HCT116 (cell line): ENCODE results near the gene NLRC5. TPM values are rescaled to one million over a fixed set of nuclear protein-coding genes. Genes with fewer than 3 reads are reported as not detected.

Source experiments
- ATAC-seq: fragments of 200-7000 bp; cut with Tn5 transposase; 2 replicates; pipeline ENCODE4 v1.9.1; 2020; ENCODE audit warnings: mild to moderate bottlenecking, moderate library complexity
- BruUV-seq: library from RNA; stranded (reverse); fragments of 400-500 nt; replicated peaks from 2 replicates; lab custom pipeline; 2021; lab: Mats Ljungman, UMichigan
- CTCF ChIA-PET: fragments of 300-600 bp; sonication (Branson Sonifier 250); formaldehyde crosslinking; loops from one replicate; lab custom pipeline; 2021; ENCODE audit warnings: antibody characterized with exemption; lab: Charles Lee
- POLR2A ChIA-PET: fragments of 300-600, 350-600 bp; sonication (Branson Sonifier 250); formaldehyde crosslinking; loops from one replicate; lab custom pipeline; 2021; ENCODE audit warnings: antibody characterized with exemption; lab: Charles Lee
- RAD21 ChIA-PET, 2 experiments: fragments of 300-600 bp; sonication (Branson Sonifier 250); formaldehyde crosslinking; loops; one replicate each; lab custom pipeline; 2023; ENCODE audit warnings: low total read pairs in 2 of 2; ENCODE audit not compliant: uncharacterized antibody in 2 of 2, unreplicated experiment in 2 of 2, low non-redundant PET in 1 of 2; lab: Charles Lee
- DNase-seq: peaks from one replicate; pipeline ENCODE4 v3.0.0-alpha.2; 2010; ENCODE audit warnings: low read depth, low spot score
- H2AFZ ChIP-seq: fragments of 200-600 bp; shearing (Covaris generic), sonication (generic); 2 replicates; pipeline ENCODE4 v1.6.1; 2017; ENCODE audit warnings: low read depth, mixed run types, mixed read lengths, antibody characterized with exemption, low read length; ENCODE audit not compliant: poor library complexity, severe bottlenecking
- H3K27ac ChIP-seq: 2 replicates; pipeline ENCODE4 v1.5.1; 2012; ENCODE audit warnings: low read depth, low read length
- H3K27me3 ChIP-seq: fragments of 200-600 bp; sonication (generic); 2 replicates; pipeline ENCODE4 v1.6.1; 2016; ENCODE audit warnings: mixed run types, low read length, mixed read lengths; ENCODE audit not compliant: insufficient read depth
- H3K36me3 ChIP-seq, 2 experiments: fragments of 200-500 bp in 1 of 2; fragments of 200-600 bp in 1 of 2; sonication (Bioruptor generic) in 1 of 2; sonication (generic) in 1 of 2; 2 replicates each; pipeline versions ENCODE4 v1.5.1 to v1.6.1; 2014 to 2016; ENCODE audit warnings: low read length in 2 of 2, inconsistent platforms in 1 of 2, mixed read lengths in 1 of 2, mixed run types in 1 of 2; ENCODE audit not compliant: insufficient read depth in 2 of 2, control insufficient read depth in 1 of 2
- H3K4me1 ChIP-seq, 2 experiments: fragments of 200-600 bp in 1 of 2; sonication (generic) in 1 of 2; 2 replicates each; pipeline versions ENCODE4 v1.5.1 to v1.6.1; 2012 to 2017; ENCODE audit warnings: low read length in 2 of 2, inconsistent platforms in 1 of 2, mild to moderate bottlenecking in 1 of 2, mixed read lengths in 1 of 2, mixed run types in 1 of 2, moderate library complexity in 1 of 2; ENCODE audit not compliant: insufficient read depth in 2 of 2, control insufficient read depth in 1 of 2
- H3K4me2 ChIP-seq: fragments of 200-600 bp; sonication (generic); 2 replicates; pipeline ENCODE4 v1.6.1; 2017; ENCODE audit warnings: mixed run types, low read length, mixed read lengths
- H3K4me3 ChIP-seq, 2 experiments: fragments of 200-600 bp in 1 of 2; sonication (generic) in 1 of 2; replicated peaks in 1 of 2; 2 replicates each; pipeline ENCODE4 v1.5.1; 2011 to 2016; ENCODE audit warnings: low read length in 2 of 2, control low read depth in 1 of 2, low read depth in 1 of 2, mild to moderate bottlenecking in 1 of 2, mixed read lengths in 1 of 2, mixed run types in 1 of 2
- H3K79me2 ChIP-seq: fragments of 200-600 bp; sonication (generic); 2 replicates; pipeline ENCODE4 v1.6.1; 2017; ENCODE audit warnings: mild to moderate bottlenecking, mixed run types, low read length, moderate library complexity, mixed read lengths; ENCODE audit not compliant: insufficient read depth
- H3K9ac ChIP-seq: fragments of 200-600 bp; sonication (generic); 2 replicates; pipeline ENCODE4 v1.6.1; 2016; ENCODE audit warnings: low read length, mixed read lengths
- H3K9me2 ChIP-seq: fragments of 200-600 bp; sonication (generic), shearing (Covaris generic); 2 replicates; pipeline ENCODE4 v1.6.1; 2017; ENCODE audit warnings: mixed run types, mild to moderate bottlenecking, moderate library complexity; ENCODE audit not compliant: insufficient read depth
- H3K9me3 ChIP-seq, 2 experiments: fragments of 200-500 bp in 1 of 2; fragments of 200-600 bp in 1 of 2; sonication (Bioruptor generic) in 1 of 2; sonication (generic) in 1 of 2; 2 replicates each; pipeline ENCODE4 v1.6.1; 2014 to 2017; ENCODE audit warnings: low read length in 2 of 2, mixed read lengths in 2 of 2, inconsistent platforms in 1 of 2, low read depth in 1 of 2, mild to moderate bottlenecking in 1 of 2, mixed run types in 1 of 2, moderate library complexity in 1 of 2; ENCODE audit not compliant: control insufficient read depth in 1 of 2, insufficient read depth in 1 of 2
- H4K20me1 ChIP-seq: fragments of 200-600 bp; sonication (generic), shearing (Covaris generic); 2 replicates; pipeline ENCODE4 v1.6.1; 2017; ENCODE audit warnings: mixed run types, mild to moderate bottlenecking, moderate library complexity; ENCODE audit not compliant: insufficient read depth
- ATF3 ChIP-seq: IDR thresholded peaks from 2 replicates; pipeline ENCODE4 v1.6.1; 2012
- CBX3 ChIP-seq: IDR thresholded peaks from 2 replicates; pipeline ENCODE4 v1.6.1; 2012; ENCODE audit warnings: low read depth
- CEBPB ChIP-seq: IDR thresholded peaks from 2 replicates; pipeline ENCODE4 v1.6.1; 2012; ENCODE audit warnings: low read depth
- EZH2 ChIP-seq: fragments of 200-600 bp; sonication (generic); IDR thresholded peaks from 2 replicates; pipeline ENCODE4 v1.6.1; 2017; ENCODE audit warnings: antibody characterized with exemption, mixed run types
- JUND ChIP-seq: IDR thresholded peaks from 2 replicates; pipeline ENCODE4 v1.6.1; 2012
- MAX ChIP-seq: IDR thresholded peaks from 2 replicates; pipeline ENCODE4 v1.6.1; 2012
- POLR2A ChIP-seq: IDR thresholded peaks from 2 replicates; pipeline ENCODE4 v1.7.0; 2011; ENCODE audit warnings: borderline replicate concordance; ENCODE audit not compliant: insufficient read depth, insufficient read length; ENCODE audit errors: extremely low read depth
- REST ChIP-seq: IDR thresholded peaks from 2 replicates; pipeline ENCODE4 v1.6.1; 2012; ENCODE audit warnings: low read depth
- SIN3A ChIP-seq: IDR thresholded peaks from 2 replicates; pipeline ENCODE4 v1.6.1; 2012; ENCODE audit warnings: low read depth
- TCF7L2 ChIP-seq: IDR thresholded peaks from 2 replicates; pipeline ENCODE4 v1.7.0; 2011; ENCODE audit warnings: borderline replicate concordance, inconsistent platforms; ENCODE audit not compliant: insufficient read depth, insufficient read length; ENCODE audit errors: extremely low read depth
- ZBTB33 ChIP-seq: IDR thresholded peaks from 2 replicates; pipeline ENCODE4 v1.6.1; 2011; ENCODE audit warnings: mild to moderate bottlenecking, low read length, moderate library complexity; ENCODE audit not compliant: insufficient replicate concordance; ENCODE audit errors: extremely low read depth
- intact Hi-C: fragments of 100-400 bp; cut with micrococcal nuclease; formaldehyde crosslinking; loops from 2 replicates; pipeline ENCODE4 v1.10.0; 2022
- total RNA-seq: library from RNA; stranded (reverse); gene quantifications from one replicate; pipeline ENCODE4 v1.2.1, GENCODE V29; 2021; ENCODE audit not compliant: unreplicated experiment

The NLRC5 gene
- total RNA-seq, 1 experiment from 2014 or later: 10.4 TPM

GRCh38 chr16:57096192-57096591 lies 106.8 kb downstream of the NLRC5 start:
- peaks cover 25 to 47% of the 10 kb centered on the region in 2 experiments for H3K4me1 ChIP-seq
- H3K4me3 ChIP-seq: no peak overlapping the region
- ChIA-PET POLR2A (no interaction called here), RAD21 (no interaction called here), CTCF (no interaction called here)
- H4K20me1 ChIP-seq: no peaks in the 10 kb centered on the region
- no peaks in the 10 kb centered on the region for H3K9me2 ChIP-seq
- DNase-seq (no peak), ATAC-seq (no peak)
- no peak overlapping the region for H3K27ac ChIP-seq
- H3K27me3 ChIP-seq: no peaks in the 10 kb centered on the region
- H3K4me2 ChIP-seq: no peak overlapping the region
- no peak overlapping the region for H3K9ac ChIP-seq
- intact Hi-C loops: no loop called here
- no TSS peak for BruUV-seq
- H3K9me3 ChIP-seq: no peaks in the 10 kb centered on the region
- no peak overlapping the region for H2AFZ ChIP-seq
- peaks cover 25% of the 10 kb centered on the region; the same call in 1 of the 2 replicates for H3K79me2 ChIP-seq
- TF ChIP-seq ZBTB33 (no peak), CBX3 (no peak), TCF7L2 (no peak)
- TF ChIP-seq, all 23 proteins: peak for 0
- H3K36me3 ChIP-seq: no peaks in the 10 kb centered on the region

- H3K4me3 ChIP-seq: no peak overlapping the region
- peaks cover 25% of the 10 kb centered on the region; the same call in 1 of the 2 replicates for H3K79me2 ChIP-seq
- no peak overlapping the region for H3K27ac ChIP-seq
- BruUV-seq: no TSS peak
- H3K4me1 ChIP-seq: peaks cover 19 to 41% of the 10 kb centered on the region in 2 experiments
- no peaks in the 10 kb centered on the region for H3K27me3 ChIP-seq
- no peak overlapping the region for H3K4me2 ChIP-seq
- H3K9me2 ChIP-seq: no peaks in the 10 kb centered on the region
- intact Hi-C loops: no loop called here
- ChIA-PET RAD21 (no interaction called here), CTCF (no interaction called here), POLR2A (no interaction called here)
- DNase-seq (no peak), ATAC-seq (no peak)
- H4K20me1 ChIP-seq: no peaks in the 10 kb centered on the region
- H2AFZ ChIP-seq: no peak overlapping the region
- no peaks in the 10 kb centered on the region for H3K9me3 ChIP-seq
- H3K9ac ChIP-seq: no peak overlapping the region
- H3K36me3 ChIP-seq: no peaks in the 10 kb centered on the region
- TF ChIP-seq TCF7L2: no peak
- TF ChIP-seq CBX3: no peak
- no peak for TF ChIP-seq ZBTB33
- no peak for TF ChIP-seq SIN3A
- TF ChIP-seq MAX: no peak
- TF ChIP-seq JUND: no peak
- no peak for TF ChIP-seq CEBPB
- no peak for TF ChIP-seq REST
- no peak for TF ChIP-seq ATF3
- no peak for TF ChIP-seq POLR2A
- TF ChIP-seq EZH2: no peak
Measured at GRCh38 chr16:57096793-57097192, 107.4 kb downstream of the NLRC5 start.
